Left hindlimb (tissue), 1 donor: ENCODE measurements around the gene IL2RG.

Experiments used
- DNase-seq: peaks from one replicate; pipeline ENCODE4 v3.0.0-alpha.2; 2018

IL2RG gene

GRCh38 chrX:71111141-71111843 lies at the start of gene IL2RG:
Gene IL2RG, minus strand, starts transcription at chrX:71111577. Its CDS starts 38 bp downstream, at chrX:71111539.
- DNase-seq: no peak

- no peak for DNase-seq
Observed at GRCh38 chrX:71160475-71160874, 49.1 kb upstream of the IL2RG start.

GRCh38 chrX:71159335-71159734 lies 48.0 kb upstream of the IL2RG start:
- no peak for DNase-seq

- DNase-seq: no peak
Observed at GRCh38 chrX:71158603-71159002, 47.2 kb upstream of the IL2RG start.

GRCh38 chrX:71154641-71155040 lies 43.3 kb upstream of the IL2RG start:
- no peak for DNase-seq

GRCh38 chrX:71154196-71154595 lies 42.8 kb upstream of the IL2RG start:
- no peak for DNase-seq

- no peak for DNase-seq
Observed at GRCh38 chrX:71151366-71151765, 40.0 kb upstream of the IL2RG start.

GRCh38 chrX:71148278-71148663 lies 36.9 kb upstream of the IL2RG start:
- DNase-seq: no peak

- DNase-seq: no peak
Observed at GRCh38 chrX:71147496-71148277, 36.3 kb upstream of the IL2RG start.

GRCh38 chrX:71144651-71145050 lies 33.3 kb upstream of the IL2RG start, which contains the start of gene NLGN3:
Gene NLGN3, plus strand, starts transcription at chrX:71144841. Its CDS starts 2,909 bp downstream, at chrX:71147750.
- peak; percentile 39 for DNase-seq

- no peak for DNase-seq
Observed at GRCh38 chrX:71143508-71143907, 32.1 kb upstream of the IL2RG start.

GRCh38 chrX:71140440-71140839 lies 29.1 kb upstream of the IL2RG start:
- no peak for DNase-seq

- no peak for DNase-seq
Observed at GRCh38 chrX:71131510-71131909, 20.1 kb upstream of the IL2RG start.

- DNase-seq: peak; percentile 67
Observed at GRCh38 chrX:71128915-71129765, 17.8 kb upstream of the IL2RG start.

GRCh38 chrX:71128166-71128833 lies 16.9 kb upstream of the IL2RG start:
- no peak for DNase-seq

GRCh38 chrX:71118985-71119535 lies 7.7 kb upstream of the IL2RG start:
- DNase-seq: no peak

GRCh38 chrX:71118032-71118984 lies 6.9 kb upstream of the IL2RG start, which contains the start of gene MED12:
Gene MED12, plus strand, starts transcription at chrX:71118596. Its CDS starts 159 bp downstream, at chrX:71118755.
- peak; percentile 91 for DNase-seq

GRCh38 chrX:71117358-71117757 lies 6.0 kb upstream of the IL2RG start:
- DNase-seq: no peak

GRCh38 chrX:71111921-71112431 lies 599 bp upstream of the IL2RG start:
- DNase-seq: no peak

GRCh38 chrX:71109051-71109450 lies 2.3 kb downstream of the IL2RG start:
- no peak for DNase-seq
